Osteoblast (primary cell): ENCODE results near the gene ATRN. TPM values are rescaled to one million over a fixed set of nuclear protein-coding genes. Genes with fewer than 3 reads are reported as not detected.

Experiments
- DNase-seq: peaks from one replicate; pipeline ENCODE4 v3.0.0; 2011; ENCODE audit warnings: low spot score, mixed read lengths; ENCODE audit not compliant: insufficient read length; ENCODE audit errors: missing footprints
- H2AFZ ChIP-seq: 2 replicates; pipeline ENCODE4 v1.6.0; 2011; ENCODE audit warnings: mild to moderate bottlenecking, low read length
- H3K27ac ChIP-seq: 2 replicates; pipeline ENCODE4 v1.5.1; 2011; ENCODE audit warnings: mild to moderate bottlenecking, low read depth, low read length, moderate library complexity
- H3K27me3 ChIP-seq: 2 replicates; pipeline ENCODE4 v1.6.0; 2012; ENCODE audit warnings: mild to moderate bottlenecking, control low read depth, inconsistent platforms, low read length, moderate library complexity; ENCODE audit not compliant: insufficient read depth
- H3K36me3 ChIP-seq: 2 replicates; pipeline ENCODE4 v1.5.1; 2011; ENCODE audit warnings: mild to moderate bottlenecking, low read length, control low read depth, moderate library complexity; ENCODE audit not compliant: insufficient read depth
- H3K4me1 ChIP-seq: 2 replicates; pipeline ENCODE4 v1.5.1; 2011; ENCODE audit warnings: mild to moderate bottlenecking, low read length, control low read depth, moderate library complexity; ENCODE audit not compliant: insufficient read depth
- H3K4me2 ChIP-seq: 2 replicates; pipeline ENCODE4 v1.6.0; 2011; ENCODE audit warnings: mild to moderate bottlenecking, low read length; ENCODE audit not compliant: insufficient read depth
- H3K4me3 ChIP-seq: fragments of 200-600 bp; sonication (generic); 3 replicates; pipeline ENCODE4 v1.5.1; 2012; ENCODE audit warnings: mild to moderate bottlenecking, low read length, inconsistent platforms; ENCODE audit not compliant: insufficient read depth
- H3K79me2 ChIP-seq: 2 replicates; pipeline ENCODE4 v1.6.0; 2012; ENCODE audit warnings: mild to moderate bottlenecking, low read length, control low read depth, inconsistent platforms; ENCODE audit not compliant: insufficient read depth
- H3K9me3 ChIP-seq: 2 replicates; pipeline ENCODE4 v1.5.1; 2011; ENCODE audit warnings: low read depth, low read length, control low read depth
- H4K20me1 ChIP-seq: 2 replicates; pipeline ENCODE4 v1.6.0; 2012; ENCODE audit warnings: mild to moderate bottlenecking, low read length, control low read depth; ENCODE audit not compliant: insufficient read depth
- CTCF ChIP-seq: IDR thresholded peaks from 2 replicates; pipeline ENCODE4 v1.5.1; 2011; ENCODE audit warnings: mild to moderate bottlenecking, low read depth, low read length, moderate library complexity; ENCODE audit errors: extremely low read depth
- total RNA-seq: library from RNA; depleted of rRNA; stranded (reverse); fragments of >200 nt; gene quantifications from 2 replicates; pipeline ENCODE4 v1.2.3, GENCODE V29; 2012

Gene ATRN
- total RNA-seq, 1 donor, result 48.1 TPM

- H3K79me2 ChIP-seq, result no peaks in the 10 kb centered on the region
- H4K20me1 ChIP-seq, result no peaks in the 10 kb centered on the region
- H3K27ac ChIP-seq, result no peak overlapping the region
- H3K9me3 ChIP-seq, result no peaks in the 10 kb centered on the region
- H3K4me1 ChIP-seq, result no peaks in the 10 kb centered on the region
- DNase-seq, result peak; percentile 58
- no peak for TF ChIP-seq CTCF
- no peak overlapping the region for H3K4me2 ChIP-seq
- H3K27me3 ChIP-seq, result no peaks in the 10 kb centered on the region
- H3K4me3 ChIP-seq, result no peak overlapping the region
- H2AFZ ChIP-seq, result no peak overlapping the region
- H3K36me3 ChIP-seq, result peaks cover 3% of the 10 kb centered on the region
These were observed 164.5 kb downstream of the ATRN start for GRCh38 chr20:3635346-3635745.

- H3K4me2 ChIP-seq, result no peak overlapping the region
- no peak overlapping the region for H3K4me3 ChIP-seq
- DNase-seq, result no peak
- H3K27me3 ChIP-seq, result no peaks in the 10 kb centered on the region
- H4K20me1 ChIP-seq, result no peaks in the 10 kb centered on the region
- peaks cover 3% of the 10 kb centered on the region for H3K36me3 ChIP-seq
- TF ChIP-seq CTCF, result no peak
- no peaks in the 10 kb centered on the region for H3K4me1 ChIP-seq
- no peak overlapping the region for H2AFZ ChIP-seq
- H3K27ac ChIP-seq, result no peak overlapping the region
- no peaks in the 10 kb centered on the region for H3K9me3 ChIP-seq
- no peaks in the 10 kb centered on the region for H3K79me2 ChIP-seq
These were observed 169.4 kb downstream of the ATRN start for GRCh38 chr20:3640259-3640658.

DNA sequence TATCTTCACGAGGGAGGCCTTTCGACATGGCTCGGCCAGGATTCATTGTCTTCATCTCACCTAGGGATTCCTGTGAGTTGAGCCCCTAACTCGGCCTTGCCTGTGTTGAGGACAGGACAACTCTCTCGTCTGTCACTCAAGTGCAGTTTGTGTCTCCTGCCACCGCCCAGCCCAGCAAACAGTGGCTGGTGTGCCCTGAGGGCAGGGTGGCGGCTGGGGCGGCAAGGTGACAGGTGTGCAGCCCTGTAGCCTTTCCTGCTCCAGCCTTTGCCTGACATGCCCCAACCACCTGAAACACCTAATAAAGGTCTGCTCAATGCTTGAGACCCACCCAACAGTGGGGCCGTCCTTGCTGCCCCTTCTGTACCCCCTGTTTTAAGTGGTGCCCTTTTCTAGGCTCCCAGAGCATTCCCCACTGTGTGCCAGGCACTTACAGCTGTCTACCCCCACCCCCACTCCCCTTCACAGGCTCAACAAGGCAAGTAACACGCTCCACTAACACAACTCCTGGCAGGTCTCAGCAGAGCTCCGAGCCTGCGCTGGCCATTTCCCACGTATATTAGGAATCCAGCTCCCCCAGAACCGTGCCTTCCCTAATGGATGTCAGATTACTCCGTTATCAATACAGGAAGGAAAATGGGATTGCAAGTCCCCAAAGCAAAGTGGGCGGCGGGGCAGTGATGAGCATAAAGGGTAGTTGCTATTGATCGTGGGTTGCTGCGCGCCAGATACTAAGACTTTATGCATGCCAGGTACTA lies 174.7 kb downstream of the ATRN start:
- H3K4me2 ChIP-seq, result no peak overlapping the region
- no peaks in the 10 kb centered on the region for H3K4me1 ChIP-seq
- no peak for TF ChIP-seq CTCF
- H3K79me2 ChIP-seq, result no peaks in the 10 kb centered on the region
- no peaks in the 10 kb centered on the region for H3K9me3 ChIP-seq
- H3K4me3 ChIP-seq, result no peak overlapping the region
- no peak overlapping the region for H2AFZ ChIP-seq
- no peak for DNase-seq
- H3K36me3 ChIP-seq, result peaks cover 11% of the 10 kb centered on the region
- no peak overlapping the region for H3K27ac ChIP-seq
- no peaks in the 10 kb centered on the region for H4K20me1 ChIP-seq
- no peaks in the 10 kb centered on the region for H3K27me3 ChIP-seq

GRCh38 chr20:3646067-3646440 lies 175.2 kb downstream of the ATRN start:
- Histone ChIP-seq H3K4me2 (no peak overlapping the region), H3K27ac (no peak overlapping the region), H2AFZ (no peak overlapping the region), H3K36me3 (peaks cover 11% of the 10 kb centered on the region), H3K4me3 (no peak overlapping the region), H3K9me3 (no peaks in the 10 kb centered on the region), H4K20me1 (no peaks in the 10 kb centered on the region), H3K79me2 (no peaks in the 10 kb centered on the region), H3K27me3 (no peaks in the 10 kb centered on the region), H3K4me1 (no peaks in the 10 kb centered on the region)
- TF ChIP-seq CTCF, result no peak
- DNase-seq, result peak; percentile 49
